ENCODE data around the gene SPTB. TPM values are rescaled to one million over a fixed set of nuclear protein-coding genes. Genes with fewer than 3 reads are reported as not detected.

Gene SPTB
- total and polyA plus RNA-seq, 9 of the 15 experiments (the other 6 are each of a cell fraction or from before 2014, with no cell fraction given) = 0.21 to 45.9 (median 11.7) TPM

DNA sequence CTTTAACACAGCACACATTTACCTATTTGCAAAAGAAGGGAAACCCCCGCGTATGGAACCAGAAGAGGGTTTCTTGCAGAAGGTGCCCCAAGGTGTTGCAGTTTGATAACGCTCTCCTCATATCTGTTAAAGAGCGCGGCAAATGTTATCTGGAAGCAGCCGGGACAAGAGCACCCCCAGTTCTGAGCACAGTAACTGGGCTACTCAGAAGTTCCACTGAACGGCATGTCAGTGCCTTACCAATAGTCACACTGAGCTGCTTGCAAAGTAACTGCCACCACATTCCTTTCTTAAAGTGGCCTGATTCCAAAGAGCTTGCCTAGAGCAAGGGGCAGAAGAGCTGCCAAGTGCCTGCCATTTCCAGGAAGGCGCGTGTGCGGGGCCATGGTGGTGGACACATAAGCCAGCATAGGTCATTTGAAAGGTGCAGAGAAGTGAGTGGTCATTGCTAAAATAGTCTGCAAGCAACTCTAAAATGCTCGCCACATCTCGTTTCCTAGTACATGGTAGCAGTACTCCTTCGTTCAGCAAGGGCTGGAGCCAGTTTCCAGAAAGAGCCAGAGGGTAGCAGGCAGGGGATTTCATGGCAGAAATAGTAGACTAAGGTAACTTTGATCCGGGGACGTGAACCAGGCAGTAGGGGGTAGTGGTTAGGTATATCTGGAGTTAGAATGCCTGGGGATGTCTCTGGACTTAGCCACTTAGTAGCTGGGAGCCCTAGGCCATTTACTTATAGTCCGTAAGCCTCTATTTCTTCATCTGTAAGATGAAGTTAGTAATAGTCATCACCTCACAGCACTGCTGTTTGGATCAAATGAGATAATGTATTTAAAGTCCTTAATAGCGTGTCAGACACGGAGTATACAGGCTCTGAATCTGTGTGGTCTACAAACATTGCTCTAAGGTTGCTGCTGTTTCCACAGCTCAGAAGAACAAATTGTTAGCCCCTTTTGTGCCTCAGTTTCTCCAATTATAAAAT is 37.6 kb downstream of the SPTB start (continued):
- TF ChIP-seq, protein P1, sequence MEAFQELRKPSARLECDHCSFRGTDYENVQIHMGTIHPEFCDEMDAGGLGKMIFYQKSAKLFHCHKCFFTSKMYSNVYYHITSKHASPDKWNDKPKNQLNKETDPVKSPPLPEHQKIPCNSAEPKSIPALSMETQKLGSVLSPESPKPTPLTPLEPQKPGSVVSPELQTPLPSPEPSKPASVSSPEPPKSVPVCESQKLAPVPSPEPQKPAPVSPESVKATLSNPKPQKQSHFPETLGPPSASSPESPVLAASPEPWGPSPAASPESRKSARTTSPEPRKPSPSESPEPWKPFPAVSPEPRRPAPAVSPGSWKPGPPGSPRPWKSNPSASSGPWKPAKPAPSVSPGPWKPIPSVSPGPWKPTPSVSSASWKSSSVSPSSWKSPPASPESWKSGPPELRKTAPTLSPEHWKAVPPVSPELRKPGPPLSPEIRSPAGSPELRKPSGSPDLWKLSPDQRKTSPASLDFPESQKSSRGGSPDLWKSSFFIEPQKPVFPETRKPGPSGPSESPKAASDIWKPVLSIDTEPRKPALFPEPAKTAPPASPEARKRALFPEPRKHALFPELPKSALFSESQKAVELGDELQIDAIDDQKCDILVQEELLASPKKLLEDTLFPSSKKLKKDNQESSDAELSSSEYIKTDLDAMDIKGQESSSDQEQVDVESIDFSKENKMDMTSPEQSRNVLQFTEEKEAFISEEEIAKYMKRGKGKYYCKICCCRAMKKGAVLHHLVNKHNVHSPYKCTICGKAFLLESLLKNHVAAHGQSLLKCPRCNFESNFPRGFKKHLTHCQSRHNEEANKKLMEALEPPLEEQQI (IDR thresholded peaks at IDR 0.05) = no peak
- TF ChIP-seq ZNF134 (CRISPR knock-in tag; conservative IDR thresholded peaks at IDR 0.05) (no peak), MXI1 (IDR thresholded peaks at IDR 0.05; ENCODE audit: low read depth, low read length) (no peak; the same call in 1 of the 2 replicates), ADNP (tag; IDR thresholded peaks at IDR 0.05) (peak; percentile 15; the same call in 1 of the 2 replicates), NFATC3 (IDR thresholded peaks at IDR 0.05) (no peak), RNF2 (IDR thresholded peaks at IDR 0.05) (no peak), KHSRP (IDR thresholded peaks at IDR 0.05) (no peak), CXXC5 (CRISPR knock-in tag; IDR thresholded peaks at IDR 0.05) (peak; percentile 85), ZFP36 (IDR thresholded peaks at IDR 0.05; ENCODE audit: low read depth, low read length, partially characterized antibody) (no peak), EWSR1 (IDR thresholded peaks at IDR 0.05; ENCODE audit: borderline replicate concordance, low read depth, partially characterized antibody) (no peak), SPI1 (IDR thresholded peaks at IDR 0.05; ENCODE audit: borderline replicate concordance, low read depth, low read length) (no peak), ELF1 (tag; IDR thresholded peaks at IDR 0.05) (no peak), EZH2 (IDR thresholded peaks at IDR 0.05; ENCODE audit: borderline replicate concordance, low read depth, low read length) (no peak), BRCA1 (IDR thresholded peaks at IDR 0.05) (no peak), BRCA1 (CRISPR knock-in tag; IDR thresholded peaks at IDR 0.05) (no peak), EP300 (IDR thresholded peaks at IDR 0.05; ENCODE audit: low read length) (peak; percentile 91), ZNF165 (CRISPR knock-in tag; IDR thresholded peaks at IDR 0.05; ENCODE audit: borderline replicate concordance) (no peak), EP400 (IDR thresholded peaks at IDR 0.05) (peak; percentile 55), KLF16 (IDR thresholded peaks at IDR 0.05) (peak; percentile 79), MTF1 (CRISPR knock-in tag; IDR thresholded peaks at IDR 0.05; ENCODE audit: borderline replicate concordance) (no peak)
- TF ChIP-seq, protein P2, sequence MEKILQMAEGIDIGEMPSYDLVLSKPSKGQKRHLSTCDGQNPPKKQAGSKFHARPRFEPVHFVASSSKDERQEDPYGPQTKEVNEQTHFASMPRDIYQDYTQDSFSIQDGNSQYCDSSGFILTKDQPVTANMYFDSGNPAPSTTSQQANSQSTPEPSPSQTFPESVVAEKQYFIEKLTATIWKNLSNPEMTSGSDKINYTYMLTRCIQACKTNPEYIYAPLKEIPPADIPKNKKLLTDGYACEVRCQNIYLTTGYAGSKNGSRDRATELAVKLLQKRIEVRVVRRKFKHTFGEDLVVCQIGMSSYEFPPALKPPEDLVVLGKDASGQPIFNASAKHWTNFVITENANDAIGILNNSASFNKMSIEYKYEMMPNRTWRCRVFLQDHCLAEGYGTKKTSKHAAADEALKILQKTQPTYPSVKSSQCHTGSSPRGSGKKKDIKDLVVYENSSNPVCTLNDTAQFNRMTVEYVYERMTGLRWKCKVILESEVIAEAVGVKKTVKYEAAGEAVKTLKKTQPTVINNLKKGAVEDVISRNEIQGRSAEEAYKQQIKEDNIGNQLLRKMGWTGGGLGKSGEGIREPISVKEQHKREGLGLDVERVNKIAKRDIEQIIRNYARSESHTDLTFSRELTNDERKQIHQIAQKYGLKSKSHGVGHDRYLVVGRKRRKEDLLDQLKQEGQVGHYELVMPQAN (IDR thresholded peaks at IDR 0.05; ENCODE audit: borderline replicate concordance) = no peak
- TF ChIP-seq, protein P3, sequence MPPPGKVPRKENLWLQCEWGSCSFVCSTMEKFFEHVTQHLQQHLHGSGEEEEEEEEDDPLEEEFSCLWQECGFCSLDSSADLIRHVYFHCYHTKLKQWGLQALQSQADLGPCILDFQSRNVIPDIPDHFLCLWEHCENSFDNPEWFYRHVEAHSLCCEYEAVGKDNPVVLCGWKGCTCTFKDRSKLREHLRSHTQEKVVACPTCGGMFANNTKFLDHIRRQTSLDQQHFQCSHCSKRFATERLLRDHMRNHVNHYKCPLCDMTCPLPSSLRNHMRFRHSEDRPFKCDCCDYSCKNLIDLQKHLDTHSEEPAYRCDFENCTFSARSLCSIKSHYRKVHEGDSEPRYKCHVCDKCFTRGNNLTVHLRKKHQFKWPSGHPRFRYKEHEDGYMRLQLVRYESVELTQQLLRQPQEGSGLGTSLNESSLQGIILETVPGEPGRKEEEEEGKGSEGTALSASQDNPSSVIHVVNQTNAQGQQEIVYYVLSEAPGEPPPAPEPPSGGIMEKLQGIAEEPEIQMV (tag; conservative IDR thresholded peaks at IDR 0.05; ENCODE audit: low read depth) = no peak

Measured in K562 (cell line).